Right atrium auricular region (tissue), 2 donors: Measurements from ENCODE around the gene C1orf94. TPM values are rescaled to one million over a fixed set of nuclear protein-coding genes. Genes with fewer than 3 reads are reported as not detected.

Experiments used
- DNase-seq: peaks from one replicate; pipeline ENCODE4 v3.0.0-alpha.2; 2019; ENCODE audit warnings: low spot score
- H3K27ac ChIP-seq, 2 donors: fragments of 200-600 bp; sonication (generic); 1 replicate in 1 of 2; 2 replicates in 1 of 2; pipeline ENCODE4 v1.5.1; 2016 to 2019
- H3K27me3 ChIP-seq, 2 donors: fragments of 200-600 bp; sonication (generic); one replicate each; pipeline versions ENCODE4 v1.5.1 to v1.6.0; 2017 to 2019
- H3K36me3 ChIP-seq: fragments of 200-600 bp; sonication (generic); one replicate; pipeline ENCODE4 v1.5.1; 2016
- H3K4me1 ChIP-seq, 2 donors: fragments of 200-600 bp; sonication (generic); one replicate each; pipeline versions ENCODE4 v1.5.1 to v1.6.0; 2017 to 2019
- H3K4me3 ChIP-seq, 2 donors: fragments of 200-600 bp; sonication (generic); 1 replicate in 1 of 2; 2 replicates in 1 of 2; pipeline ENCODE4 v1.5.1; 2017 to 2019; ENCODE audit warnings: mild to moderate bottlenecking in 1 of 2, moderate library complexity in 1 of 2
- H3K9me3 ChIP-seq, 2 donors: fragments of 200-600 bp; sonication (generic); one replicate each; pipeline ENCODE4 v1.5.1; 2019
- total RNA-seq, 2 donors: library from RNA; depleted of rRNA; stranded (reverse); fragments of >200 nt; gene quantifications; one replicate each; pipeline ENCODE4 v1.1.0, GENCODE V29; 2016
- TF ChIP-seq, protein P1 (sequence below), 2 donors: fragments of 200-600 bp; sonication (generic); IDR thresholded peaks; one replicate each; pipeline ENCODE4 v1.5.1; 2019; ENCODE audit warnings: antibody characterized with exemption in 2 of 2

C1orf94 gene
- total RNA-seq, 2 donors from 2014 or later: not detected

DNA sequence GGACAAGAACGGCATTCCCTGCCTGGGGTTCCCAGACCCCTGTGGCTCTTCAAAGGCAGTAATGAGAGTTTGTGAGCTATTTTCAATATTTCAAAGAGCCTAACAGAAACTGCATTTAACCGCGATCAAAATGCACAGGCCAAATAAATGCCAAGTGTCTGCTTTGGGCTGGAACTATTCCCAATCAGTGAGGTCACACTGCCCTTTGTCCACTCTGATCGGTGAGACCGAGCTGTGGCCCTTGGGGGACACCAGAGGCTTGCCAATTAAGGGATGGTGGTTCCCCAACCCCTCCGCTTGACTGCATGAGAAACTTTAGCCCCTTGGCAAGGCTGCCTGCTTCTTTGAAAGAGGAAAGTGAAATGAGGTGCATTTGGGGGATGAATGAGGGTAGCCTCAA is 31.9 kb upstream of the C1orf94 start:
- TF ChIP-seq, protein P1, sequence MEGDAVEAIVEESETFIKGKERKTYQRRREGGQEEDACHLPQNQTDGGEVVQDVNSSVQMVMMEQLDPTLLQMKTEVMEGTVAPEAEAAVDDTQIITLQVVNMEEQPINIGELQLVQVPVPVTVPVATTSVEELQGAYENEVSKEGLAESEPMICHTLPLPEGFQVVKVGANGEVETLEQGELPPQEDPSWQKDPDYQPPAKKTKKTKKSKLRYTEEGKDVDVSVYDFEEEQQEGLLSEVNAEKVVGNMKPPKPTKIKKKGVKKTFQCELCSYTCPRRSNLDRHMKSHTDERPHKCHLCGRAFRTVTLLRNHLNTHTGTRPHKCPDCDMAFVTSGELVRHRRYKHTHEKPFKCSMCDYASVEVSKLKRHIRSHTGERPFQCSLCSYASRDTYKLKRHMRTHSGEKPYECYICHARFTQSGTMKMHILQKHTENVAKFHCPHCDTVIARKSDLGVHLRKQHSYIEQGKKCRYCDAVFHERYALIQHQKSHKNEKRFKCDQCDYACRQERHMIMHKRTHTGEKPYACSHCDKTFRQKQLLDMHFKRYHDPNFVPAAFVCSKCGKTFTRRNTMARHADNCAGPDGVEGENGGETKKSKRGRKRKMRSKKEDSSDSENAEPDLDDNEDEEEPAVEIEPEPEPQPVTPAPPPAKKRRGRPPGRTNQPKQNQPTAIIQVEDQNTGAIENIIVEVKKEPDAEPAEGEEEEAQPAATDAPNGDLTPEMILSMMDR (IDR thresholded peaks at IDR 0.05): no peak
- Histone ChIP-seq H3K36me3 (no peaks in the 10 kb centered on the region), H3K9me3 (no peaks in the 10 kb centered on the region), H3K27ac (no peak overlapping the region), H3K4me3 (no peak overlapping the region), H3K27me3 (no peaks in the 10 kb centered on the region), H3K4me1 (no peaks in the 10 kb centered on the region)
- DNase-seq: no peak

- DNase-seq: no peak
- TF ChIP-seq, protein P1 (IDR thresholded peaks at IDR 0.05): no peak
- H3K4me1 ChIP-seq: no peaks in the 10 kb centered on the region
- H3K27ac ChIP-seq: no peak overlapping the region
- H3K9me3 ChIP-seq: no peaks in the 10 kb centered on the region
- H3K27me3 ChIP-seq: no peaks in the 10 kb centered on the region
- no peak overlapping the region for H3K4me3 ChIP-seq
- H3K36me3 ChIP-seq: no peaks in the 10 kb centered on the region
These were observed 29.4 kb upstream of the C1orf94 start for GRCh38 chr1:34147301-34147700.

DNA sequence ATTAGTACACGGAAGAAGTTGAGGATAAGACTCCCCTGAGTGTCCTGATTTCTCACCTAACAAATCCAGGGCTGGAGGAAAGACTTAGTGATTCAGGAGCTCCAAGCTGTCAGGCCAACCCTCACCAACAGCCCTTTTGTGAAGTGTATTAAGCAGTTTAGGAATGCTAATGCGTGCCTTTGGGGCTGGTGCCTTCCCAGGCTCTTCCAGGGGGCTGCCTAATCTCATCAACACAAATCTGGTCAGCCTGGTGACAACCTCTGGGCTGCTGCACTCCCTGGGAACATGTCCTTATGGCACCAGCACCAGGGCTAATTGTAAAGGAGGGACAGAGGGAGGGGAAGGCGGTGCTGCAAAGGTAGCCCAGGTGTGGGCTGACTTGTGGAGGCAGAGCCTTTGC is 27.2 kb upstream of the C1orf94 start:
- no peak overlapping the region for H3K27ac ChIP-seq
- H3K9me3 ChIP-seq: no peaks in the 10 kb centered on the region
- TF ChIP-seq, protein P1 (IDR thresholded peaks at IDR 0.05): no peak
- H3K27me3 ChIP-seq: no peaks in the 10 kb centered on the region
- no peak overlapping the region for H3K4me3 ChIP-seq
- no peak for DNase-seq
- no peaks in the 10 kb centered on the region for H3K4me1 ChIP-seq
- H3K36me3 ChIP-seq: no peaks in the 10 kb centered on the region

DNA sequence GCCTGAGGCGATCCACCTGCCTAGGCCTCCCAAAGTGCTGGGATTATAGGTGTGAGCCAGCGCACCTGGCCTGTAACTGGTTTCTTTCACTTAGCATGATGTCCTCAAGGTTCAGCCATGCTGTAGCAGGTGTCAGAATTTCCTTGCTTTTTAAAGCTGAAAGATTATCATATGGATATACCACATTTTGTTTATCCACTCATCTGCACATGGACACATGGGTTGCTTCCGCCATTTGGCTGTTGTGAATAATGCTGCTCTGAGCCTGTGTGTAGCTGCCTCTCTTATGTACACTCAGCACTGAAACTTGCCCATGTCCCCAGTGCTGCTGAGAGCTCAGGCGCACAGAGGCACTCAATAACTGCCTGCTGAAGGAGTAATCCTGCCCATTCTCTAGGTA is 23.5 kb upstream of the C1orf94 start:
- Histone ChIP-seq H3K4me3 (no peak overlapping the region), H3K4me1 (no peaks in the 10 kb centered on the region), H3K27me3 (no peaks in the 10 kb centered on the region), H3K36me3 (no peaks in the 10 kb centered on the region), H3K27ac (no peak overlapping the region), H3K9me3 (no peaks in the 10 kb centered on the region)
- no peak for DNase-seq
- TF ChIP-seq, protein P1 (IDR thresholded peaks at IDR 0.05): no peak

- TF ChIP-seq, protein P1 (IDR thresholded peaks at IDR 0.05): no peak
- no peak for DNase-seq
- no peaks in the 10 kb centered on the region for H3K9me3 ChIP-seq
- no peak overlapping the region for H3K4me3 ChIP-seq
- no peak overlapping the region for H3K27ac ChIP-seq
- H3K36me3 ChIP-seq: no peaks in the 10 kb centered on the region
- no peaks in the 10 kb centered on the region for H3K27me3 ChIP-seq
- H3K4me1 ChIP-seq: no peaks in the 10 kb centered on the region
These were observed 20.8 kb upstream of the C1orf94 start for GRCh38 chr1:34155860-34156259.

GRCh38 chr1:34156739-34157138 is 20.0 kb upstream of the C1orf94 start:
- no peaks in the 10 kb centered on the region for H3K9me3 ChIP-seq
- TF ChIP-seq, protein P1 (IDR thresholded peaks at IDR 0.05): no peak
- H3K27ac ChIP-seq: no peak overlapping the region
- DNase-seq: no peak
- no peak overlapping the region for H3K4me3 ChIP-seq
- H3K4me1 ChIP-seq: no peaks in the 10 kb centered on the region
- H3K27me3 ChIP-seq: no peaks in the 10 kb centered on the region
- no peaks in the 10 kb centered on the region for H3K36me3 ChIP-seq
